H1 (cell line): ENCODE results near the gene MMP25. TPM values are rescaled to one million over a fixed set of nuclear protein-coding genes. Genes with fewer than 3 reads are reported as not detected.

Experiments used
- BACH1 ChIP-seq: IDR thresholded peaks from 2 replicates; pipeline ENCODE4 v1.6.1; 2012; ENCODE audit warnings: low read length, improper control_type of control experiment
- HDAC6 ChIP-seq: IDR thresholded peaks from one replicate; pipeline ENCODE4 v1.7.1; 2012; ENCODE audit warnings: low read depth, mild to moderate bottlenecking, inconsistent platforms, low read length, moderate library complexity
- SP1 ChIP-seq: IDR thresholded peaks from 2 replicates; pipeline ENCODE4 v1.6.1; 2011; ENCODE audit warnings: low read depth, low read length
- TBP ChIP-seq: IDR thresholded peaks from 2 replicates; pipeline ENCODE4 v1.6.1; 2011; ENCODE audit warnings: low read depth, low read length, improper control_type of control experiment
- TCF12 ChIP-seq: IDR thresholded peaks from 2 replicates; pipeline ENCODE4 v1.6.1; 2011; ENCODE audit warnings: low read depth, mild to moderate bottlenecking, low read length
- polyA plus RNA-seq, 7 experiments: library from polyadenylated mRNA; depleted of rRNA in 3 of 7; stranded (reverse) in 5 of 7; unstranded in 2 of 7; fragments of >200 nt in 5 of 7; fragments of 200-250 nt in 2 of 7; gene quantifications; 1 replicate in 5 of 7; 2 replicates in 1 of 7; 4 replicates in 1 of 7; pipeline versions ENCODE4 v1.2.1 to v1.2.3, GENCODE V29; 2011 to 2013; ENCODE audit warnings: missing spikeins in 2 of 7, mixed read lengths in 2 of 7
- total RNA-seq: library from RNA; stranded (reverse); fragmentation: NEBNext Ultra II Directional; extraction: Animal tissue kit (Norgen Biotek cat#: 25700); gene quantifications from 2 replicates; pipeline ENCODE4 v1.2.1, GENCODE V29; 2021
- TF ChIP-seq, protein P1 (sequence below): fragments of 300-600 bp; sonication (generic); IDR thresholded peaks from 2 replicates; pipeline ENCODE4 v1.7.1; 2012; ENCODE audit warnings: low read length, moderate library complexity, mild to moderate bottlenecking, inconsistent platforms; ENCODE audit not compliant: insufficient replicate concordance
- TF ChIP-seq, protein P2 (sequence below): IDR thresholded peaks from 2 replicates; pipeline ENCODE4 v1.6.1; 2011; ENCODE audit warnings: low read depth, mild to moderate bottlenecking, low read length; ENCODE audit not compliant: insufficient read depth

The MMP25 gene
- total and polyA plus RNA-seq, 2 of the 8 experiments (the other 6 are each of a cell fraction or from before 2014, with no cell fraction given): 7.7 to 26.7 TPM

DNA sequence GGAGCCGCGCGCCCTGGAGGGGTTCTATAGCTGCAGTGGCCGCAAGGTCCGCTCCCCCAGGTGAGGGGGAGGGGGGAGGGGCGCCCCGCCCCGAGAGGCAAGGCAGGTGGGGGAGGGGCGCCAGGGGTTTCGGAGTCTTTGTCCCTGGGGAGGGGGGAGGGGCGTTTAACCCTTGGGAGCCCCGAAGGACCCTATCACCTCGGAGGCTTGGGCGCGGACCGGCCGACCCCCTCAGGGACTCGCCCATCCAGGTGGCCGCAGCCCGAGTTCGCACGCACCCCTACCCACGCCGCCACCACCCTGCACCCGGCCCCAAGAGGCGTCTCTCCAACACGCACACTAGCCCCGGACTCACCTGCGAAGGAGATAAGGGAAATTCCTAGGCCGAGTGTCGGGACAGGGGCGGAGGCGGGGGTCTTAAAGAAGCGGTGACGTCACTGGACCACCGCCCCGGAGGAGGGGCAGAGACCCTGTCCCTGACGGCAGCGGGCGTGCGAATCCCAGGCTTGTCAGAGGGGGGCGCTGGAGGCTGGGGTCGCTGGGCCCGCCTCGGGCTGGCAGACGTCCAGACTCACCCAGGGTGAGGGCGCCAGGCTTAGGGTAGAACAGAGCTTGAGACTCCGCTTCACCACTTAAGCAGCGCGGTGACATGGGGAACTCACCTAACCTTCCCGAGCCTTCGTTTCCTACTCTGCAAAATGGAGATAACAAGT is 28.4 kb upstream of the MMP25 start, which contains the start of gene CLDN6 (continued):
- TF ChIP-seq, protein P1, sequence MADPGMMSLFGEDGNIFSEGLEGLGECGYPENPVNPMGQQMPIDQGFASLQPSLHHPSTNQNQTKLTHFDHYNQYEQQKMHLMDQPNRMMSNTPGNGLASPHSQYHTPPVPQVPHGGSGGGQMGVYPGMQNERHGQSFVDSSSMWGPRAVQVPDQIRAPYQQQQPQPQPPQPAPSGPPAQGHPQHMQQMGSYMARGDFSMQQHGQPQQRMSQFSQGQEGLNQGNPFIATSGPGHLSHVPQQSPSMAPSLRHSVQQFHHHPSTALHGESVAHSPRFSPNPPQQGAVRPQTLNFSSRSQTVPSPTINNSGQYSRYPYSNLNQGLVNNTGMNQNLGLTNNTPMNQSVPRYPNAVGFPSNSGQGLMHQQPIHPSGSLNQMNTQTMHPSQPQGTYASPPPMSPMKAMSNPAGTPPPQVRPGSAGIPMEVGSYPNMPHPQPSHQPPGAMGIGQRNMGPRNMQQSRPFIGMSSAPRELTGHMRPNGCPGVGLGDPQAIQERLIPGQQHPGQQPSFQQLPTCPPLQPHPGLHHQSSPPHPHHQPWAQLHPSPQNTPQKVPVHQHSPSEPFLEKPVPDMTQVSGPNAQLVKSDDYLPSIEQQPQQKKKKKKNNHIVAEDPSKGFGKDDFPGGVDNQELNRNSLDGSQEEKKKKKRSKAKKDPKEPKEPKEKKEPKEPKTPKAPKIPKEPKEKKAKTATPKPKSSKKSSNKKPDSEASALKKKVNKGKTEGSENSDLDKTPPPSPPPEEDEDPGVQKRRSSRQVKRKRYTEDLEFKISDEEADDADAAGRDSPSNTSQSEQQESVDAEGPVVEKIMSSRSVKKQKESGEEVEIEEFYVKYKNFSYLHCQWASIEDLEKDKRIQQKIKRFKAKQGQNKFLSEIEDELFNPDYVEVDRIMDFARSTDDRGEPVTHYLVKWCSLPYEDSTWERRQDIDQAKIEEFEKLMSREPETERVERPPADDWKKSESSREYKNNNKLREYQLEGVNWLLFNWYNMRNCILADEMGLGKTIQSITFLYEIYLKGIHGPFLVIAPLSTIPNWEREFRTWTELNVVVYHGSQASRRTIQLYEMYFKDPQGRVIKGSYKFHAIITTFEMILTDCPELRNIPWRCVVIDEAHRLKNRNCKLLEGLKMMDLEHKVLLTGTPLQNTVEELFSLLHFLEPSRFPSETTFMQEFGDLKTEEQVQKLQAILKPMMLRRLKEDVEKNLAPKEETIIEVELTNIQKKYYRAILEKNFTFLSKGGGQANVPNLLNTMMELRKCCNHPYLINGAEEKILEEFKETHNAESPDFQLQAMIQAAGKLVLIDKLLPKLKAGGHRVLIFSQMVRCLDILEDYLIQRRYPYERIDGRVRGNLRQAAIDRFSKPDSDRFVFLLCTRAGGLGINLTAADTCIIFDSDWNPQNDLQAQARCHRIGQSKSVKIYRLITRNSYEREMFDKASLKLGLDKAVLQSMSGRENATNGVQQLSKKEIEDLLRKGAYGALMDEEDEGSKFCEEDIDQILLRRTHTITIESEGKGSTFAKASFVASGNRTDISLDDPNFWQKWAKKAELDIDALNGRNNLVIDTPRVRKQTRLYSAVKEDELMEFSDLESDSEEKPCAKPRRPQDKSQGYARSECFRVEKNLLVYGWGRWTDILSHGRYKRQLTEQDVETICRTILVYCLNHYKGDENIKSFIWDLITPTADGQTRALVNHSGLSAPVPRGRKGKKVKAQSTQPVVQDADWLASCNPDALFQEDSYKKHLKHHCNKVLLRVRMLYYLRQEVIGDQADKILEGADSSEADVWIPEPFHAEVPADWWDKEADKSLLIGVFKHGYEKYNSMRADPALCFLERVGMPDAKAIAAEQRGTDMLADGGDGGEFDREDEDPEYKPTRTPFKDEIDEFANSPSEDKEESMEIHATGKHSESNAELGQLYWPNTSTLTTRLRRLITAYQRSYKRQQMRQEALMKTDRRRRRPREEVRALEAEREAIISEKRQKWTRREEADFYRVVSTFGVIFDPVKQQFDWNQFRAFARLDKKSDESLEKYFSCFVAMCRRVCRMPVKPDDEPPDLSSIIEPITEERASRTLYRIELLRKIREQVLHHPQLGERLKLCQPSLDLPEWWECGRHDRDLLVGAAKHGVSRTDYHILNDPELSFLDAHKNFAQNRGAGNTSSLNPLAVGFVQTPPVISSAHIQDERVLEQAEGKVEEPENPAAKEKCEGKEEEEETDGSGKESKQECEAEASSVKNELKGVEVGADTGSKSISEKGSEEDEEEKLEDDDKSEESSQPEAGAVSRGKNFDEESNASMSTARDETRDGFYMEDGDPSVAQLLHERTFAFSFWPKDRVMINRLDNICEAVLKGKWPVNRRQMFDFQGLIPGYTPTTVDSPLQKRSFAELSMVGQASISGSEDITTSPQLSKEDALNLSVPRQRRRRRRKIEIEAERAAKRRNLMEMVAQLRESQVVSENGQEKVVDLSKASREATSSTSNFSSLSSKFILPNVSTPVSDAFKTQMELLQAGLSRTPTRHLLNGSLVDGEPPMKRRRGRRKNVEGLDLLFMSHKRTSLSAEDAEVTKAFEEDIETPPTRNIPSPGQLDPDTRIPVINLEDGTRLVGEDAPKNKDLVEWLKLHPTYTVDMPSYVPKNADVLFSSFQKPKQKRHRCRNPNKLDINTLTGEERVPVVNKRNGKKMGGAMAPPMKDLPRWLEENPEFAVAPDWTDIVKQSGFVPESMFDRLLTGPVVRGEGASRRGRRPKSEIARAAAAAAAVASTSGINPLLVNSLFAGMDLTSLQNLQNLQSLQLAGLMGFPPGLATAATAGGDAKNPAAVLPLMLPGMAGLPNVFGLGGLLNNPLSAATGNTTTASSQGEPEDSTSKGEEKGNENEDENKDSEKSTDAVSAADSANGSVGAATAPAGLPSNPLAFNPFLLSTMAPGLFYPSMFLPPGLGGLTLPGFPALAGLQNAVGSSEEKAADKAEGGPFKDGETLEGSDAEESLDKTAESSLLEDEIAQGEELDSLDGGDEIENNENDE: no peak
- TF ChIP-seq TCF12: peak; percentile 73; the same call in 1 of the 2 replicates
- peak; percentile 97 for TF ChIP-seq TBP
- no peak for TF ChIP-seq HDAC6
- TF ChIP-seq SP1: 0 out of 2 replicates have a peak, but pooled peaks have one; percentile 45
- TF ChIP-seq, protein P2, sequence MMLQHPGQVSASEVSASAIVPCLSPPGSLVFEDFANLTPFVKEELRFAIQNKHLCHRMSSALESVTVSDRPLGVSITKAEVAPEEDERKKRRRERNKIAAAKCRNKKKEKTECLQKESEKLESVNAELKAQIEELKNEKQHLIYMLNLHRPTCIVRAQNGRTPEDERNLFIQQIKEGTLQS: no peak
- TF ChIP-seq BACH1: no peak
